Pons (tissue), 1 donor: ENCODE data around the gene RALGPS1.

ENCODE experiments used
- DNase-seq: peaks from one replicate; pipeline ENCODE4 v3.0.0-alpha.2; 2016; ENCODE audit warnings: low spot score

RALGPS1 gene

DNA sequence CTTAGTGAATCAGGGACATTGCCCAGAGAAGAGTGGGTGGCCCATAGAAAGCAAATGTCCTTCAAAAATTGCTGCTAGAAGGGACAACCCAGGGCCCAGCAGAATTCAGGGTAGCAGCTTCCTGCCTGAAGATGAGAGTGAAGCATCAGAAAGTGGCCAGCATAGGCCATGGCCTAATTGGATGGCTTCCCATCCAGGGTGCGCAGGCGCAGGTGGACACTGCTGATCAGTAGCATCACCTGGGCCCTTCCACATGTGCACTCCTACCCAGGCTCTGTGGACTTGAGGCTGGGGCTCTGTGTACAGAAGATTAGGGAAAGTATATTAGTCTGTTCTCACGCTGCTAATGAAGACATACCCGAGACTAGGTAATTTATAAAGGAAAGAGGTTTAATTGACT, 291.4 kb downstream of the RALGPS1 start:
- no peak for DNase-seq

GRCh38 chr9:127206666-127207065, 292.1 kb downstream of the RALGPS1 start:
- DNase-seq: no peak

- no peak for DNase-seq
Observed at GRCh38 chr9:127207734-127208410, 293.3 kb downstream of the RALGPS1 start.

GRCh38 chr9:127208416-127208815, 293.8 kb downstream of the RALGPS1 start:
- DNase-seq: no peak

- no peak for DNase-seq
Observed at GRCh38 chr9:127209220-127209619, 294.6 kb downstream of the RALGPS1 start.

- no peak for DNase-seq
Observed at GRCh38 chr9:127209948-127210640, 295.5 kb downstream of the RALGPS1 start.

DNA sequence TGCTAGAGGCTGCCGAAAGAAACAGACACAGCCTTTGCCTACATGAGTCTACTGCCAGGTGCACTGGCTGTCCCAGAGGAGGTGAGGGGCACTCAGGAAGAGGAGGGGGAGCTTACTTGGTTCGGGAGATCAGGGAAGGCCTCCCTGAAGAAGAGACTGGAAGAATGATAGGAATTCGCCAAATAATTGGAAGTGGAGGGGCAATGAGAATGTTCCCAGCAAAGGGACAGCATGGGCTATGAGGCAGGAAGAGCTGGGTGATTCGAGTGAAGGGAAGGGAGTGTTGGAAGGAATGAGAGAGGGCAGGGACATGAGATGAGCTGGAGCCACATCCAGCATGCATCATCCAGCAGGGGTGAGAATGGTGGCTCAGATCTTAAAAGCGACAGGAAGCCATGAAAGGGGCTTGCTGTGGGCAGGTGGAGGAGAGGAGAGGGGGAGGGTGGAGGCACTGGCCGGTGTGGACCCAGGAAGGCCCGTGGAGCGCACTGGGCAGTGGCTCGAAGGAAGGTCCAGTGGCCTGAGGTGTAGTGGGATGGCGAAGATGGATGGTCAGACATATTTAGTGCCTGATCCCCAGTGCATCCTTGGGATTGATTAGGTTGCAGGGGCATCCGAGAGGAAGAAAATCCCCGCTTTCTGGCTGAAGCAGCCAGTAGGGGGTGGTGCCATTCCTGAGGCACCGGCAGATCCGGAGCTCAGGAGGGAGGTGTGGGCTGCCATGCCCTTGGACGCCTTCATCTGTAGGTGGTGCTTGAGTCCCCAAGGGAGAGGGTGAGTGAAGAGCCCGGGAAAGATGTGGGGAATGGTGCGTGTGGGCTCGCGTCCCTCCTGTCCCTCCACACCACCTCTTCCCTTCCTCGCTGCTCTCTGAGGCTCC, 296.5 kb downstream of the RALGPS1 start:
- no peak for DNase-seq

DNA sequence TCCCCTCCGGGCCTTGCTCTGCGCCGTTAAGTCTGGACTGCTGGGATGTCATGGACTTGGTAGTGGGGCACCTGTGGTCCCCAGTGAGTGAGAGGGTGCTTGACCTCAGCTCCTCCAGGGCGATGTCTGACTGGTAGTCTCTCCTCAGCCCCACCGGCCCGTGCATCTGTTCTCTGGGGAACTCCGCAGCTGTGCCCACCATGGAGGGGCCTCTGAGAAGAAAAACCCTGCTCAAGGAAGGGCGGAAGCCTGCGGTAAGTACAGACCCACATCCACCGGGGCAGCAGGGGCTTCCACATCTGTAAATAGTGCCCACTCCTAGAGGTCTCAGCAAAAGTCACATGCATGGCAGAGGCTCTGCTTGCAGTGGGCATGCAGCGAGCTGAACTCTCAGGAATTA, 297.4 kb downstream of the RALGPS1 start:
- DNase-seq: no peak

DNA sequence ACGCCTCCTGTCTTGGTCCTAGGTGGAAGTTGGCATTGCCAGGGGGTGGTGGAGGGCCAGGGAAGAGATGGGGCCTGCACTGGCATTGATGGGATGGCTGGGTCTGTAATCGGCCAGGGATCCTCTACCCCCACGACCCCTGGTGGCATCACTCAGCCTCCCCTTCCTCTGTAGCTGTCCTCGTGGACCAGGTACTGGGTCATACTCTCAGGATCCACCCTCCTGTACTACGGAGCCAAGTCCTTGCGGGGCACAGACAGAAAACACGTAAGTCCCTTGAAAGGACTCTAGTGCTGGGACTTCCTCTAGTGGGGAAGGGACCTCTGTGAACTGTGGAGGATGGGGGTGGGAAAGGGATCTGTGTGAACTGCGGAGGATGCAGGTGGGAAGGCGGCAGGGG, 297.9 kb downstream of the RALGPS1 start:
- DNase-seq: no peak

DNA sequence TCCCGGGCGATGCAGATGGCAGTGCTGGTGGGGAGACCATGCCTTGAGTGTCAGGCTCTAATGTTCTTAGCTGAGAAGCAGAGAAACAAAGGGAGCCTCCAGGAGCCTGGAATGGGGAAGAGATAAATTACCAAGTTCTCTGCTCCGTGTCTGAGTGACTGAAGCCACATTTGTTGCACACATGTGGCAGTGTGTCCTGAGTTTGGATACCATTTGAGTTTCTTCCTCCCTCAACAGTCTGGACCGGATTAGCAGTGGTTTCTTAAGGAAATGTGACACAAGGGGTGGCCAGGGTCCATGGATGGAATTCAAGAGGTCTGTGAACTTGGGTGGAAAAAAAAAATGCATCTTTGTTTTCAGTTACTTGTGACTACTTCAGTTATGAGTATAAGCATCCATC, 299.3 kb downstream of the RALGPS1 start:
- no peak for DNase-seq

DNA sequence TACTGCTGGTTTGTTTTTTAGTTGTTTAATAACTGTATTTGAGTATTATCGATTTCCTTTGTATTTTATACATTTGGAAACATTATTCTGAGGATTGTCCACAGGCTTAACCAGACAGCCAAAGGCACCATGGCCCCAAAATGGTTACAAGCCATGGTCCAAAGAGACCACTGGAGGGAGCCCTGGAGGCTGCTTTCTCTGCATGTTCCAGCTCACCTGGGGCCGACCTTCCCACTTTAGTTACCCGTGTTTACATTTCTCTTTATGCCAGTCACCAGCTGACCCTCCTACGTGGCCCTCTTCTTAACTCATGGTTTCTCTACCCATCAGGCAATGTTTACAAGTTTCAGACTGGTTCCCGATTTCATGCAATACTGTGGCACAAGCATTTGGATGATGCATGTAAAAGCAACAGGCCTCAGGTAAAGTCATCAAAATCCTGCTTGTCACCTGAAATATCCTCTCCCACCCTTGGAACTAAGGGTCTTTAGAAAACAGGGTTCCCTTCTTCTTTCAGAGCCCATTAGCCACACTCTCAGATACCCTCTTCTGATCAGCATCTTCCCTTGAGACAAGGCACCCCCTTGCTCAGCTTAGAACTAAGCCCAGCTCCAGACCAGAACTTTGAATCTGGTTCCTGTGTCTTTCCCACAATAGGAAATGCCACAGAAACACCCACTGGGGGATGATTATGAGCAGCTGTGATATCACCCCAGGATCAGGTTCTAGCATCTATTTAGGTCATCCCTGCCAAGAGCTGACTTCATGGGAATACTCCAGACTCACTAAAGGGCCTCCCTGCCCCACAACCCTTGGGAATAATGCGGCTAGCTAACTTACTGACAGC, 300.1 kb downstream of the RALGPS1 start:
- peak; percentile 47 for DNase-seq

GRCh38 chr9:127215268-127216209, 301.0 kb downstream of the RALGPS1 start:
- DNase-seq: no peak

DNA sequence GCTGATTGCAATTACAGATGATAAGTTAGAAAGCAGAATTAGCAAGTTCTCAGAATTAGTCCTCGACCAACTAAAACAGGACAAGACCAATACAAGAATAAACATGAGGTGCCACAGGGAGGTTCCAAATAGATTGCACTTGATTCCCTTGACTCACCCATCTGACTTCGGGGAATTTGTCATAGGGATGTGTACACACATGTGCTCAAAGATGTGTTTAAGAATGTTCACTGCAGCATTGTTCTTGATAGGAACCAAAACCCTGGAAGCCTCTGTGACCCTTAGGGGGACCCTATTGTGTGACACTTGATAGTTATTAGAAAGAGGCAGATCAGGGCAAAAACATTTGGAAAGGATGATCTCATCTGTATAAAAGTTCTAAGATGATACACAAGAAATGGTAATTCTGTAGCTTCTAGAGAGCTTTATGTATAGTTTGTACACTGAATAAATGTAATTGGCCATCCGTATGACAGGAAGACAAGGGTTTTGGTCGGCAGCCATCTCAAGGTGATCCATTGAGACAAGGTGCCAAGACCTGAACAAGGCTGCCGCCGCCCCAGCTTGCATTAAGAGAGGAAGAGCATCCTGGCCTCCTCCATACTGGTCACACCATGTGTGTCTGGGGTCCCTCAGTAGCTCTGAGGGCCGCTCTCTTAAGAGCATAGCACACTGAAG, 301.8 kb downstream of the RALGPS1 start:
- no peak for DNase-seq

DNA sequence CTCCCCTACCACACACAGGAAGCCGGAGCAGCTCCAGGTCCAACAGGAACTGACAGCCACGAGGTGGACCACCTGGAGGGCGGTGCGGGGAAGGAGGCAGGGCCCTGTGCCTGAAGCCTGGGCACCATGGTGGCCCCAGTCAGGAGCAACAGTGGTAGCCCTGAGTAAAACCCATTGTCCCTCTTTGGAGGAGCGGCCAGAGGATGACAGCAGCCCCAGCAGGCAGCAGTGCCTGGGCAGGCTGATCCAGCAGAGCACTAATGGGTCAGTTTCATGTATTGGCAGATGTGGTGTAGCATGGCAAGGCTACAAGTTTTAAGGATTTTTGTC, 302.3 kb downstream of the RALGPS1 start:
- no peak for DNase-seq

GRCh38 chr9:127218818-127219217, 304.2 kb downstream of the RALGPS1 start:
- no peak for DNase-seq

DNA sequence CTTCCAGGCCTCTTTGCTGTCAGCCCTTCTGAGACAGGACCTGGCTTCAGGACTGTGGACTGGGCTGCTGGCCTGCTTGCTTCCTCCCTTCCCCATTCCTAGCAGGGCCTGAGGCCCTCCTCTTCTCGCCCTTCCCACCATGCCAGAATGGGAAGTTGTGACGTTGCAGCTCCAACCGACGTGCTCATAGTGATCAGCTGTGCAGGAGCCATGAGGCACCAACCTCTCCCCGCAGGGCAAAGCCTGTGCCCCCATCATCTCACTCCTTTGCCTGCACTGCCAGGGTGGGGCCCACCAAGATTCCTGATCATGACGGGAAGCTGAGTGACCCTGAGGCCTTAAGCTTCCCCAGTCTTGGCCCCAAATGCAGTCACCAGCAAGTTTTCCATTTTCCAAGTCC, 304.9 kb downstream of the RALGPS1 start:
- peak; percentile 29 for DNase-seq

GRCh38 chr9:127221695-127222094, 307.1 kb downstream of the RALGPS1 start:
- no peak for DNase-seq

GRCh38 chr9:127222388-127223095, 308.0 kb downstream of the RALGPS1 start:
- no peak for DNase-seq

DNA sequence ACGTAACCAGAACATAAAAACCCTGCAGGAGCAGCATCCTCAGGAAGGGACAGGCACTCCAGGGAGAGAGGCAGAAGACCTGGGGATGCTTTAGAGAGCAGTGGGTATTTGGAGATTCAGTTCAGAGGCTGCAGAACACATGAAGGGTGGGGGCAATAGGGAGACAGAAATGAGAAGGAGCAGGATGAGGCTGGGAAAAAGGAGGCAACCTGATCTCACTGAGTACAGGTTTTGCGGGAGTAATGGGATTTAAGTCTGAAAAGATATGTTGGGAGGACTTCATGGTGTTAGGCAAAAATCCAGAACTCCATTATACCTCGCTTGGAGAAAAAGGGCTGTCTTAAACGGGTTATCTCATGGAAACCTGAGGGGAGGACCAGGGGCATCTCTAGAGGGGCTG, 308.7 kb downstream of the RALGPS1 start:
- no peak for DNase-seq

- peak; percentile 27 for DNase-seq
Observed at GRCh38 chr9:127223810-127224177, 309.2 kb downstream of the RALGPS1 start.
